GM23338 (cell line): ENCODE measurements around the gene PRSS8. TPM values are rescaled to one million over a fixed set of nuclear protein-coding genes. Genes with fewer than 3 reads are reported as not detected.

Source experiments
- ATAC-seq: fragments of 200-7000 bp; cut with Tn5 transposase; 3 replicates; pipeline ENCODE4 v1.9.1; 2020
- DNase-seq: peaks from one replicate; pipeline ENCODE4 v3.0.0-alpha.2; 2015; ENCODE audit warnings: low spot score
- H2AFZ ChIP-seq: fragments of 200-600 bp; sonication (generic); 2 replicates; pipeline ENCODE4 v1.8.0; 2016; ENCODE audit warnings: antibody characterized with exemption, mild to moderate bottlenecking, moderate library complexity
- H3F3A ChIP-seq: fragments of 200-600 bp; sonication (generic); replicated peaks from 2 replicates; pipeline ENCODE4 v1.8.0; 2017; ENCODE audit warnings: antibody characterized with exemption, mixed run types, low read depth
- H3K27ac ChIP-seq: fragments of 200-600 bp; sonication (generic); 2 replicates; pipeline ENCODE4 v1.6.1; 2016; ENCODE audit warnings: low read depth
- H3K27me3 ChIP-seq: fragments of 200-600 bp; sonication (generic); 2 replicates; pipeline ENCODE4 v1.8.0; 2016; ENCODE audit warnings: mild to moderate bottlenecking, mixed run types, moderate library complexity; ENCODE audit not compliant: insufficient read depth
- H3K36me3 ChIP-seq: fragments of 200-600 bp; sonication (generic); 2 replicates; pipeline ENCODE4 v1.8.0; 2016; ENCODE audit warnings: mild to moderate bottlenecking; ENCODE audit not compliant: insufficient read depth
- H3K4me1 ChIP-seq: fragments of 200-600 bp; sonication (generic); 2 replicates; pipeline ENCODE4 v1.8.0; 2016; ENCODE audit warnings: mild to moderate bottlenecking, moderate library complexity; ENCODE audit not compliant: insufficient read depth
- H3K4me2 ChIP-seq: fragments of 200-600 bp; sonication (generic); 2 replicates; pipeline ENCODE4 v1.7.1; 2017; ENCODE audit warnings: mixed run types
- H3K4me3 ChIP-seq: fragments of 200-600 bp; sonication (generic); 2 replicates; pipeline ENCODE4 v1.6.1; 2016; ENCODE audit warnings: mixed run types
- H3K79me2 ChIP-seq: fragments of 200-600 bp; sonication (generic); replicated peaks from 2 replicates; pipeline ENCODE4 v1.8.0; 2017; ENCODE audit warnings: mild to moderate bottlenecking; ENCODE audit not compliant: insufficient read depth
- H3K9me2 ChIP-seq: fragments of 200-600 bp; sonication (generic); 2 replicates; pipeline ENCODE4 v1.8.0; 2017; ENCODE audit not compliant: insufficient read depth
- H4K20me1 ChIP-seq: fragments of 200-600 bp; sonication (generic); replicated peaks from 2 replicates; pipeline ENCODE4 v1.8.0; 2017; ENCODE audit warnings: mild to moderate bottlenecking; ENCODE audit not compliant: insufficient read depth
- H3K27ac Mint-ChIP-seq: 2 replicates; pipeline ENCODE4 v1.8.0; 2020; ENCODE audit warnings: inconsistent platforms, mild to moderate bottlenecking, moderate library complexity, mixed read lengths
- H3K27me3 Mint-ChIP-seq: 3 replicates; pipeline ENCODE4 v1.8.0; 2022; ENCODE audit warnings: low read depth, mild to moderate bottlenecking, moderate library complexity, mixed read lengths, inconsistent platforms; ENCODE audit not compliant: insufficient read depth, poor library complexity
- H3K36me3 Mint-ChIP-seq: 3 replicates; pipeline ENCODE4 v1.8.0; 2021; ENCODE audit warnings: low read depth, mild to moderate bottlenecking, inconsistent platforms, moderate library complexity, mixed read lengths
- H3K4me1 Mint-ChIP-seq: 3 replicates; pipeline ENCODE4 v1.8.0; 2020; ENCODE audit warnings: mild to moderate bottlenecking, inconsistent platforms, mixed read lengths
- H3K4me3 Mint-ChIP-seq: 3 replicates; pipeline ENCODE4 v1.8.0; 2021; ENCODE audit warnings: moderate library complexity, mild to moderate bottlenecking, inconsistent platforms, mixed read lengths
- H3K9me3 Mint-ChIP-seq: 3 replicates; pipeline ENCODE4 v1.8.0; 2020; ENCODE audit warnings: moderate library complexity, mild to moderate bottlenecking, inconsistent platforms, mixed read lengths
- CTCF ChIP-seq, 2 experiments: fragments of 200-600 bp in 1 of 2; sonication (generic) in 1 of 2; conservative IDR thresholded peaks; 2 replicates each; pipeline versions ENCODE4 v1.5.1 to v1.6.1; 2016 to 2017; ENCODE audit warnings: antibody characterized with exemption in 2 of 2, low read depth in 2 of 2, mild to moderate bottlenecking in 2 of 2, moderate library complexity in 1 of 2
- NANOG ChIP-seq: IDR thresholded peaks from 2 replicates; pipeline ENCODE4 v1.6.1; 2016; ENCODE audit warnings: antibody characterized with exemption, borderline replicate concordance
- POLR2AphosphoS5 ChIP-seq: IDR thresholded peaks from 2 replicates; pipeline ENCODE4 v1.6.1; 2016; ENCODE audit warnings: antibody characterized with exemption, low read depth
- ZNF114 ChIP-seq: fragments of 250-450 bp; sonication (Bioruptor Pico); IDR thresholded peaks from 2 replicates; pipeline ENCODE4 v1.5.0; 2020; ENCODE audit warnings: mild to moderate bottlenecking, moderate library complexity
- ZNF462 ChIP-seq: fragments of 250-450 bp; sonication (Bioruptor Pico); IDR thresholded peaks from 2 replicates; pipeline ENCODE4 v1.5.0; 2020; ENCODE audit warnings: mild to moderate bottlenecking, moderate library complexity
- polyA plus RNA-seq: library from polyadenylated mRNA; unstranded; fragments of >200 nt; fragmentation: Nextera tagmentation; extraction: Ambion mirVana; gene quantifications from 2 replicates; pipeline ENCODE4 v1.2.1, GENCODE V29; 2016
- total RNA-seq: library from RNA; depleted of rRNA; stranded (reverse); fragments of >200 nt; shearing (Covaris generic); gene quantifications from 2 replicates; pipeline ENCODE4 v1.2.3, GENCODE V29; 2014

The PRSS8 gene
- total and polyA plus RNA-seq, 2 experiments from 2014 or later, result 65.3 to 75.9 TPM

GRCh38 chr16:31179747-31180459 lies 44.4 kb upstream of the PRSS8 start, which contains the start of gene FUS (continued):
- no peak for TF ChIP-seq ZNF462 (CRISPR knock-in tag)
- peak; percentile 100 for TF ChIP-seq POLR2AphosphoS5
- TF ChIP-seq CTCF (conservative IDR thresholded peaks at IDR 0.05; ENCODE audit: low read depth in 2 of 2), result no peak

GRCh38 chr16:31179219-31179746 lies 43.8 kb upstream of the PRSS8 start:
- H3F3A ChIP-seq, result peaks cover 19% of the 10 kb centered on the region
- ATAC-seq, result peak; percentile 17
- peaks cover 39% of the 10 kb centered on the region for H3K36me3 Mint-ChIP-seq
- peaks cover 20% of the 10 kb centered on the region for H3K27me3 Mint-ChIP-seq
- no peaks in the 10 kb centered on the region for H3K27me3 ChIP-seq
- H3K9me3 Mint-ChIP-seq, result peaks cover 7% of the 10 kb centered on the region
- peak overlapping the region; percentile 100 for H3K4me3 ChIP-seq
- H3K36me3 ChIP-seq, result peaks cover 26% of the 10 kb centered on the region
- H3K9me2 ChIP-seq, result no peaks in the 10 kb centered on the region
- peaks cover 27% of the 10 kb centered on the region for H3K4me1 Mint-ChIP-seq
- peak overlapping the region; percentile 99 for H3K27ac ChIP-seq
- H3K79me2 ChIP-seq, result peaks cover 44% of the 10 kb centered on the region
- H3K4me3 Mint-ChIP-seq, result peak overlapping the region; percentile 96
- H3K4me2 ChIP-seq, result peak overlapping the region; percentile 100
- peaks cover 36% of the 10 kb centered on the region for H4K20me1 ChIP-seq
- DNase-seq, result no peak
- H3K27ac Mint-ChIP-seq, result peak overlapping the region; percentile 96
- peaks cover 27% of the 10 kb centered on the region for H3K4me1 ChIP-seq
- H2AFZ ChIP-seq, result peak overlapping the region; percentile 90; the same call in 1 of the 2 replicates
- TF ChIP-seq NANOG (no peak), CTCF (conservative IDR thresholded peaks at IDR 0.05; ENCODE audit: low read depth in 2 of 2) (no peak), ZNF114 (no peak)
